Measurements from ENCODE around the gene GMPR. TPM values are rescaled to one million over a fixed set of nuclear protein-coding genes. Genes with fewer than 3 reads are reported as not detected.
"Not testable (repeated sequence)": the region's sequence is repeated elsewhere in the genome, so short reads cannot be mapped to it uniquely, and the experiment has no call there.

GMPR gene
- total RNA-seq, 1 donor from 2014 or later: 0.49 TPM

DNA sequence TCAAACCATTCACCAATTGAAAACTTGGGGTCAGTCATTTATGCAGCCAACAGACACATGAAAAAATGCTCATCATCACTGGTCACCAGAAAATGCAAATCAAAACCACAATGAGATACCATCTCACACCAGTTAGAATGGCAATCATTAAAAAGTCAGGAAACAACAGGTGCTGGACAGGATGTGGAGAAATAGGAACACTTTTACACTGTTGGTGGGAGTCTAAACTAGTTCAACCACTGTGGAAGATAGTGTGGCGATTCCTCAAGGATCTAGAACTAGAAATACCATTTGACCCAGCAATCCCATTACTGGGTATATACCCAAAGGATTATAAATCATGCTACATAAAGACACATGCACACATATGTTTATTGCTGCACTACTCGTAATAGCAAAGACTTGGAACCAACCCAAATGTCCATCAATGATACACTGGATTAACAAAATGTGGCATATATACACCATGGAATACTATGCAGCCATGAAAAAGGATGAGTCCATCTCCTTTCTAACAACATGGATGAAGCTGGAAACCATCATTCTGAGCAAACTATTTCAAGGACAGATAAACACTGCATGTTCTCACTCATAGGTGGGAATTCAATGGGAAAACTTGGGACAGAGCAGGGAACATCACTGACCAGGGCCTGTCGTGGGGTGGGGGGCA, 13.2 kb upstream of the GMPR start:
- intact Hi-C loops (cut with micrococcal nuclease): not testable (repeated sequence)

DNA sequence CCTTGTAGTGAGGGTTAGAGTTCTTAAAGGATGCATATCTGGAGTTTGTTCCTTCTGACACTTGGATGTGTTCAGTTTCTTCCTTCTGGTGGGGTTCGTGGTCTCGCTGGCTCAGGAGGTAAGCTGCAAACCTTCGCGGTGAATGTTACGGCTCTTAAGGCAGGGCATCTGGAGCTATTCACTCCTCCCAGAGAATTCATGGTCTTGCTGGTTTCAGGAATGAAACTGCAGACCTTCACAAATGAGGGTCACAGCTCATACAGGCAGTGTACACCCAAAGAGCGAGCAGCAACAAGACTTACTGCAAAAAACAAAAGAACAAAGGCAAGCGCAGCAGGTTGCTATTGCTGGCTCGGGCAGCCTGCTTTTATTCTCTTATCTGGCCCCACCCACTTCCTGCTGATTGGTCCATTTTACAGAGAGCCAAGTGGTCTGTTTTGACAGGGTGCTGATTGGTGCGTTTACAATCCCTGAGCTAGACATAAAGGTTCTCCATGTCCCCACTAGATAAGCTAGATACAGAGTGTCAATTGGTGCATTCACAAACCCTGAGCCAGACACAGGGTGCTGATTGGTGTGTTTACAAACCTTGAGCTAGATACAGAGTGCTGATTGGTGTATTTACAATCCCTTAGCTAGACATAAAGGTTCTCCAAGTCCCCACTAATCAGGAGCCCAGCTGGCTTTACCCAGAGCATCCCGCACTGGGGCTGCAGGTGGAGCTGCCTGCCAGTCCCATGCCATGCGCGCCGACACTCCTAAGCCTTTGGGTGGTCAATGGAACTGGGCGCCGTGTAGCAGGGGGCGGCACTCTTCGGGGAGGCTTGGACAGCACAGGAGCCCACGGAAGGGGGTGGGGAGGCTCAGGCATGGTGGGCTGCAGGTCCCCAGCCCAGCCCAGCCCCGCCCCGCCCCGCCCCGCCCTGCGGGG, 12.0 kb upstream of the GMPR start:
- intact Hi-C loops (cut with micrococcal nuclease): not testable (repeated sequence)

DNA sequence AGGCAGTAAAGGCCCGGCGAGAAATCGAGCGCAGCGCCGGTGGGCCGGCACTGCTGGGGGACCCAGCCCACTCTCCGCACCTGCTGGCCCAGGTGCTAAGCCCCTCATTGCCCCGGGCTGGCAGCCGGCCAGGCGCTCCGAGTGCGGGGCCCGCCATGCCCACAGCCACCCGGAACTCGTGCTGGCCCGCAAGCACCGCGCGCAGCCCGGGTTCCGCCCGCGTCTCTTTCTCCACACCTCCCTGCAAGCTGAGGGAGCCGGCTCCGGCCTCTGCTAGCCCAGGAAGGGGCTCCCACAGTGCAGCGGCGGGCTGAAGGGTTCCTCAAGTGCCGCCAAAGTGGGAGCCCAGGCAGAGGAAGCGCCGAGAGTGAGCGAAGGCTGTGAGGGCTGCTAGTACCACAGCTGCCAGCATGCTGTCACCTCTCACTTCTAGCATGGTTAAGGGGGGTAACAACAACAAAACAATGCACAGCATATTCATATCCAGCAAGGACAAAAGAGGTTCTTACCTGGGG, 11.3 kb upstream of the GMPR start:
- intact Hi-C loops (cut with micrococcal nuclease): no loop called here

DNA sequence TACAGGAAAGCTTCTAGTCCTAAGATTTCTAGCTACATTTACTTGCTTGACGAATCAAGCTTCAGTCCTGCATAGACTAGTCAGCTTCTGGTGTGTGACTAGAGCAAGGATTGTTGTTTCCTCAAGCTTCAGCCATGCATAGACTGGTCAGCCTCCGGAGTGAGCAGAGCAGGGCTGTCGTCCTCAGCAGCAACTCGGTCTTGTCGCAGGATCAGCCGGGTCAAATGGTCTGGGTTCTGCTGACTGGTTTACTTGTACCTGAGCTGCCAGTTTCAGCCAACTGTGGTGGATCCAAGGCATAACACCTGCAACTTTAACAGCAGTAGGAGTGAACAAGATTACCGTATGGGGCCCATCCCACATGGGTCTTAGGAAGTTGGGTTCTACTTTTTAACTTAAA, 10.8 kb upstream of the GMPR start:
- intact Hi-C loops (cut with micrococcal nuclease): no loop called here

DNA sequence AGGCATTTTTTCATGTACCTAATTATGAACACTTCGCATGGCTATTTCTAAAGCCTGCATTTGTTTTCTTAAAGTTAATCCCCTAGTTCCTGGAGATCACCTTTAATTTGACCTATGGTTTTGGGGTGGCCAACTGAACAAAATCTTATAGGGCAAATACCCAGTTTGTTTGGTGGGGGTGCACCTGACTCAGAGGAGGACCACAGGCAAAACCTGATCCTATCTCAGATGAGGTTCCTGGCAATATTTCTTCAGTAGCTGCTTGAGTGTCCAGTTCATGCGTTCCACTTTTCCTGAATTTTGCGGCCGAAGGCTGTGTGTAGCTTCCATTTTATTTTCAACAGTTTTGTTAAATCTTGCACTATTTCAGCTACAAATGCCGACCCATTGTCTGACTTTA, 10.3 kb upstream of the GMPR start:
- intact Hi-C loops (cut with micrococcal nuclease): no loop called here

DNA sequence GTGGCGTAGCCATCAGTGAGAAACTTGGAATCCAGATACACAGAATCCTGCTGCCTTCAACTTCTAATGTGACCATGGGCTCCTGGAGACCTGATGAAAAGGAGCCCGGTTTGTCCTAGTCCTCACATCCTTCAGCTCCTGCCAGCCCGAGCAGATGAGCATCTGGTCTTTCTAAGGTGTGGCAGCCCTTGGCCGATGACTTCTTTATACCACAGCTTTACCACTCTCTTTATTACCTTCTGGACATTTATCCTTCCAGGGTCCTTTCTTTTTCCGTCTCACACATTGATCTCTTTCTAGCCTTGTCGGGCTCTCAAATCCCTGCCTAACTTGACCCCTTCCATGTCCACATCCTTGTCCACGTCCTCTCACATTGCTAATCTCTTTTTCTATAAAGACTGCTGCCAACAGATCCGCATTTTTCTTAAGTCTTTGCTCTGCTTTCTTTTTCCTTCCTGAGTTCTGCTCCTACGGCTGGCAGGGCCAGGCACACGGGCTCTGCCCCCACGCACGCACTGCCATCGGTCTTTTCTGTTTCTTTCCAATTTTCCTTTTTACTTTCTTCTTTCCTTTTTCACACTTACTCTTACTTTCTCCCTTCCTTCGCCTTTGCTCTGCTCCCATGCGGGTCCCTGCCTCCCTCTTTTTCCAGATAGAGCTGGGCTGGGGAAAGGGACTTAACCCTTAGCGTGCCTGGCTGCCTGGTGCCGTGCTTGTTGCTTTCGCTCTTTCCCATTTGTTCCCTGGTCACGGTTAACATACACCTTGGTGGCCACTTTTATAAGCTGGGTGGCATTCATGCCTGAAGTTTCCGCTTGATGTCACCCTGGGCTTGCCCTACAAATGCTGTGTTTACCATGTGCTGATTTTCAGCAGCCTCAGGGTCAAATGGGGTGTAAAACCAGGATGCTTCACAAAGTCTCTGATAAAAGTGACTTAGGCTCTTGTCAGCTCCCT, 9.4 kb upstream of the GMPR start:
- intact Hi-C loops (cut with micrococcal nuclease): no loop called here

DNA sequence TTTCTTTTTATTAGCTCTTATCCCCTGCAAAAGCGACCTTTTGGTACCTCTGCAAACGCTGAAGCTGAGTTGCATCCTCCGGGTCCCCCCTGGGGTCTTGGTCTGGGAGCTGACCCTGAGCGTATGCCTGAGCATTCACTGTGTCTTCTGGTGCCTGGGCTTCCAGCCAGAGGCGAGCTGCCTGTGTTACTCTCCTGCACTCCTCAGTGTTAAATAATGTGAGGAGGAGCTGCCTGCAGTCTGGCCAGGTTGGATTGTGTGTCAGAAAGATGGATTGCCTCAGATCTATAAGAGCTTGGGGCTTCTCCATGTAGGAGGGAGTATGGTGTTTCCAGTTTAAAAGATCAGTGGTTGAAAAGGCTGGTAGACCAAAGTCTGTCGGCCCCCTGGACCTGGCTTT, 8.7 kb upstream of the GMPR start:
- intact Hi-C loops (cut with micrococcal nuclease): no loop called here

DNA sequence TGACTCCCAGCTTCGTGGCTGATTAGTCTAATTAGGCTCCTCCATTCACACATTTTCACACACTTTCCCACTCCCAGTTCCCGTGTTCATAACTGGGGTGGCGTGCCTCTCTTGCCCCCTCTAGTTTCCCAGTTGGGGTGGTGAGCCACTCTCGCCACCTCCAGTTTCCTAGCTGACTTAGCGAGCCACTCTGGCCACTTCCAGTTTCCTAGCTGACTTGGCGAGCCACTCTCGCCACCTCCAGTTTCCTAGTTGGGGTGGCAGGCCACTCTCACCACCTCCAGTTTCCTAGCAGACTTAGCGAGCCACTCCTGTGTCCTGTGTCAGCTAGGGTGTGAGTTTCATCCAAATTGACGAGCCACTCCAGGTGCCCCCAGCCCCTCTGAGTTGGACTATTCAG, 7.4 kb upstream of the GMPR start:
- intact Hi-C loops (cut with micrococcal nuclease): no loop called here

DNA sequence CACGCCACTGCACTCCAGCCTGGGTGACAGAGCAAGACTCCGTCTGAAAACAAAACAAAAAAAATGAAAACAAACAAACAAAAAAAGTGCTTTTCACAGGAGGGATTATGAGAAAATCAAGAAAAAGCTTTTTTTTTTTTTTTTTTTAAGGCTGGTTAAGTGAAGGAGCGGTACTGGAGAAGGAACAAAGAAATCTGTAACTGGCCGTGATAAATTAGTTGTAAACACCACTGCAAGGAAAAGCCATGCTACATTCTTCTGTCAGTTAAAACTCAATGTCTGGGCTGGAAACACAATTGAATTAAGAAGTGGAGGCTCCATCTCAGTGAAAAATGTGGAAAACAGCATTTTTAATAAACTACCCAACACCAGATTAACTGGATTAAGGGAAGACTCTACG, 6.3 kb upstream of the GMPR start:
- intact Hi-C loops (cut with micrococcal nuclease): no loop called here

DNA sequence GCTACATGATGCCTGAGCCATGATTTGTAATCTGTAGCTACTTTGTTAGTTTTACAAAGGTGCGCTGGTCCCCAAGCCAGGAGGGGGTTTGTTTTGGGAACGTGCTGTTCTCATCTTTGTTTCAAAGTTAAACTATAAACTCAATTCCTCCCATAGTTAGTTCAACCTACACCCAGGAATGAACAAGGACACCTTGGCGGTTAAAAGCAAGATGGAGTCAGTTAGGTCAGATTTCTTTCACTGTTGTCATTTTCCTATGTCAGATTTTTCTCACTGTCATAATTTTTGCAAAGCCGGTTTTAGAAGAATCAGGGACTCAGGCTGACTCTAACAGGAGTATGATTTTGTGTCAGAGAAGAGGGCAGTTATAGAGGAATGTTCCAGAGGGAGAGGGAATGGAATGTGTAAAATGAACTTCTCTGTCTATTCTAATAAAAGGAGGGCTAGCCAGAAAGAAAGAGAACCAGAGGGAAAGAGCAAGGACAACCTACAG, 2.3 kb upstream of the GMPR start:
- intact Hi-C loops (cut with micrococcal nuclease): loop anchor here (5.0 kb wide), 2 partner anchors 246 to 526 kb away; partner anchors contain the start of gene ATXN1

DNA sequence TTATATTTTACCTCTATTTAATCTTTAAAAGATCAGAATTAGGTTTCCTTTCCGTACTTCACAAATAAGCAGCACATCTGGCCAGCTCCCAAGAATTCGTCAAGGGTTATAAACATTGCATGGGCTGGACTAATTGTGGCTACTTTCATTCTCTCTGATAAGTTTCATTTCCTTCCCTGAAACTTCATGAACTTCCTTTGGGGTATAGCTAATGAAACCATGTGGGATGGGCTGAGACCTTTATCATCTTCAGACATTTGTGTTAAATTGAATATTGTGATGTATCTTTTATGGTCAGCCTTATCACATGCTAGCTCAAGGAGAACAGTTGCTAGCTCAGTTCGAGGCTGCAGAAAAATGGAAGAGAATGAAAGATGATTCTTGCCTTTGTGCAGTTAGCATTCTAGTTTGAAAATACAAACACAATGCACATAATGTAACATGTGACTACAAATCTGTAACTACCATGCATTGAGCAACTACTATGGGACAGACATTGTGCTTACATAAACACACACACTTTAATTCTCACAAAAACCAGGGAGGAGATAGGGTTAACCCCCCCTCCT, 1.7 kb upstream of the GMPR start:
- intact Hi-C loops (cut with micrococcal nuclease): loop anchor here (5.0 kb wide), 2 partner anchors 246 to 526 kb away; partner anchors contain the start of gene ATXN1

DNA sequence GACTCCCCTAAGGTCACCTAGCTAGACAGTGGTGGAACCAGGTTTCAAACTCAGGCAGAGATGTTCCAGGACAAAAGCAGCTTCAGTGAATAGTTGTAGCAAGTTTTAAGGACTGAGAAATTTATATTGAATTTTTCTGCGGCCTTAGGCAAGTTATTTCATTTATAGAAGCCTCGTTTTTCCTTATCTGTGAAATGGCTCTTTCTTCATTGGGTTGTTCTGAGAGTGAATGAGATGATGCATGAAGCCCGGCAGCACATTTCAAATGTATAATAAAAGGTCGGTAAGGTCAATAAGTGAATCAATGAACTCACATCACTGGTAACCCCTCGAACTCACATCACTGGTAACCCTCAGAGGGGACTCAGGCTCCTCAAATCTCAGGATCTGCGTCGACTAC, 1.1 kb upstream of the GMPR start:
- intact Hi-C loops (cut with micrococcal nuclease): loop anchor here (5.0 kb wide), 2 partner anchors 245 to 525 kb away; partner anchors contain the start of gene ATXN1

DNA sequence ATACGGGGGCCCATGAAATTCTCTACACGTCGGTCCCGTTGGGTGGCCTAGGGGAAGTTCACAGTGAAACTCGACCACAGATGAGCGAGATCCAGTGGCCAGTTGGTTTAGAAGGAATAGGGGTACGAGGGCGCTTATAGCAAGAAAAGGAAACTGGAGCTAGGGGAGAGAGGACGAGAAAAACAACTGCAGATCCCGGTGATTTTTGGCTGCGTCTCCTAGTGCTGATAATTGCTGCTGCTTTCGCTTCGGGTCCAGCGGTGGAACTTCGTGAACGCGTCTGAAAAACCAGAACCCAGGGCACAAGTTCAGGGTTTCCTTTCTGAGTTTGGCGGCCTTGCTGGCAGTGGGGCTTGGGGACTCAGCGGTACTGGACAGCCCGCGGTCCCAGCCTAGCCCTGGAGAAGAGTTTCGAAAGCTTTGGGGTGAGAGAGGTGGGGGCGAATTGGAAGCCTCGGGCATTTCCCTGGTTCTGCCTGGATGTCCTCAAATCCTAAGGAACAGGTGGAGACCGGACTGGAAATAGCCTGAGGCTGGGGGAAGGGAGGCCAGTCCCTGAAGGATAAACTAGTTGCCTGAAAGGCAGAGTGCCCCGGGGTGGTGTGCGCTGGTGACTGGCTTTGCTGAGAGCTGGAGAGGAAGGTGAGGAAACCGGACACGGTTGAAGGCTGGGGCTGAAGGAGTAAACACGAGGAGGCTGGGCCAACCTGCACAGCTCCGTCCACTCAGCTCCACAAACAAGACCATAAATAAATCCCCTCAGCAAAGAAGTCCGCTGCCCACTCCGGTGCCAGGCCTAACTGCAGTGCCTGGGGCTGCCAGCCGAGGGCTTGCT, 793 bp downstream of the GMPR start:
- intact Hi-C loops (cut with micrococcal nuclease): loop anchor here (1.0 to 5.0 kb wide), 7 partner anchors 84 to 776 kb away; partner anchors contain the start of genes ATXN1, DTNBP1 and MYLIP

DNA sequence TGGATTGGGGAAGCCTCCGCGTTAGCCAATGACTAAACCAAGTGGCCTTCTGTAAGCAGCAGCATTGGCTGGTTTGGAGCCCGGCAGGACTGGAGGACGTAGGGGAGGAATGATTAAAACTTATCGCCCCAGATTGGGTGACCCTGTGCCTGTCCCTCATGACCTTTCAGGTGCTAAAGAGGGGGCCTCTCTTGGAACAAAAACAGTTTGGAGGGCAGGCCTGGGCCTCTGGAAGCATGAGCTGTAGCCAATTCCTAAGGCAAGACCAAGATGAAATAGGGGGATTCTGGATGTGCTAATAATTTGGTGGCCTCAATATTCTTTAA, 1.4 kb downstream of the GMPR start:
- intact Hi-C loops (cut with micrococcal nuclease): loop anchor here (2.0 to 5.0 kb wide), 5 partner anchors 83 to 775 kb away; partner anchors contain the start of genes ATXN1 and MYLIP

DNA sequence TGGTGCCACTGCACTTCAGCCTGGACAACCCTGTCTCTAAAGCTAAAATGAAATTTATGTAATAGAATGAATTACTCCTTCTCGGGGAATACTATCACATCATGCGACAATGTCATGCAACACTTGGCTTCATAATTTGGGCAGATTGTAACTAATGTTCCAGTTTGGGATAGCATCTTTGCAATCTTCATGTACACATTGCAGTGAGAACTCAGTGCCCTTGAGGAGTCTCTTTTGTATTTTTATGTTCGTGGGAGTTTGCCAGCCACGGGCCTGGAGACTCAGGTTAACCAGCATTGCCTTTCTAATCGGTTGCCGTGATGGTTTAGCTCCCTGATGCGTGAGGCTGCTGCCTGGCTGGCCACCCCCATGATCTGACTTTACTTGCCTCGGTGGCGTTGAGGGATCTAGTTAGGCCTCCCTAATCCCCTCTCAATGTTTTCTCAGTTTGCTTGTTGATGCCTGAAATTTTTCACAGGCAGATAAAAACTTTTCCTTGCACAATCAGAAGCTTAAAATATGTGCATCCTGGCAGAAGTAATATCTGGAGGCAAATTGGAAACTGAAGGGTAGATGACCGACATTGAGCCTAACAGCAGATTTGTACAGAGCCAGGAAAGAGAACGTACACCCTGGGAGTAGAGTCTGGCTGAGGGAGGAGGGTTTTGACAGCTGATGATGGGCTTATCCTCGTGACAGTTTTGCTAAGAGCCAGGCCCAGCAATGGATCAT, 2.4 kb downstream of the GMPR start:
- intact Hi-C loops (cut with micrococcal nuclease): no loop called here

DNA sequence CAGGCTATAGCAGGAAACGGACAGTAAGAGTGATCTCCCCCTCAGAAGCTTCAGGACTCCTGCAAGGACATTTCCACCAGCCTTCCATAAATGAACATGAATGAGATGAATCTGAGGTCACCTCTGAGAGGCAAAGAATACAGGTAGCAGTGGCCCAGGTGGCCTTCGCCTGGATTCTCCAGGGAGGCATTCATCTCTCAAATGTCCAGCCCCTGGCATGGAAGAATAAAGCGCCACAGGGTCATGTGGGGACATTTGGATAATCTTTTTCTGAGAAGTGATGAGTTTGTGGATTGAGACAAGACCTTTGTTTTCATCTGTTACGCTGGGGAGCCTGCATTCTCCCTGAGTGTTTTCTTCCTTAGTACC, 2.9 kb downstream of the GMPR start:
- intact Hi-C loops (cut with micrococcal nuclease): no loop called here

DNA sequence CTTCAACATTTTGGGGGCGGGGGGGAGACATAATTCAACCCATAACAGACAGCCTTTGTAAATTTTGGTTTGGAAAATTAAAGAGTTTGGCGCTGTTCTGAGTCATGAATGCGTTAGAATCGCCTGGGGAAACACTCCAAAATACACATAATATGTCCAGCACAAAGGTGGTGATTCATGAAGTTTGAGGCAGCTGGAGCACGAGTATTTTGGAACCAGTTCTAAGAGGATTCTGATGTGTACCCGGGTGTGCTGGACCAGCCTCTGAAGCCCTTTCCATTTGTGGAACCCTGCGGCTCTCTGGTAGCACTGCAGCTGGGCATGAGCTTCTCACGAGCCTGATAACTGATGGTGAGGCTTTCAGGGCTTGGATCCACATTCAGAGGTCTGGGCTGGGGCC, 4.7 kb downstream of the GMPR start:
- intact Hi-C loops (cut with micrococcal nuclease): no loop called here

DNA sequence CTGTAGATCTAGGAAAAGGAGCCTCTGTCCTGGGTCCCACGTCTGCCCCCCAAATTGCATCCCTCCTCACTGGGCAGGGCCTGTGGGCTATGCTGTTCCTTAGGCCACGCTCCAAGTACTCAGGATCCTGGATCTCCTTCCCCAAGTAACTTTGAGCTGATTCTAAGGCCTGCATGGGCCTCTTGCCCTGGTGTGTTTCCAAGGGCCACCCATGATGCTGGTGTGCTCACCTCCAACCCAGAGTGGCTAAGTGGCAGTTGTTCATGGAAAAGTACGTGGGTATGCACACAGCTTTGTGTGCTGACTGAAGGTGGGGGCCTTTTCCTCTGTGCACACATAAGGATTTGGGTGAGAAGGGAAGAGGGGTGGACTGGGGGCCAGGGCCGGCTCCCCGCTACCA, 5.3 kb downstream of the GMPR start:
- intact Hi-C loops (cut with micrococcal nuclease): no loop called here

DNA sequence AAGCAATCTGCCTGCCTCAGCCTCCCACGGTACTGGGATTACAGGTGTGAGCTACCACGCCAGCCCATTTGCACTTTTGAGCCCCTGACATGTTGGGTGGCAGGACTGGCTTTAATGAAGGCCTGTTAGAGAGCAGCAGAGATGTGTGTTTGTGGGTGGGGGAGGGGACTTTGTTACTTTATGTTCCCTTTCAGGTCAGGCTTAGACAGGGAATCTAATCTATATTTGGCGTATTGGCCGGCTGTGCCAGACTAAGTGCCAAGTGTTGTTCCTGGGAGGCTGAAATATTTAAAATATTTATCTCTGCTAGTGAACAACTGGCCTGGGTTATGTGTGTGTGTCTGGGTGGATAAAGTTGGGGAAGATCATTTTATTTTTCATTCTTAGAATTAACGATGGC, 6.1 kb downstream of the GMPR start:
- intact Hi-C loops (cut with micrococcal nuclease): no loop called here

Data from T-helper 1 cell treated with Interleukin-12 subunit alpha and Interleukin-12 subunit beta and Interleukin-4 antibody, amounts not matched to agents 30 ng/mL and 1 ng/mL, for 36 hours (primary cell).